ENCODE measurements around the gene HECTD4. TPM values are rescaled to one million over a fixed set of nuclear protein-coding genes. Genes with fewer than 3 reads are reported as not detected.

The HECTD4 gene
- total and polyA plus RNA-seq, 9 of the 15 experiments (the other 6 are each of a cell fraction or from before 2014, with no cell fraction given), result 3.5 to 33.3 (median 13.5) TPM

- ChIA-PET CTCF (ENCODE audit: low intra/inter-chr PET ratio) (no interaction called here), POLR2A (no interaction called here)
- FAIRE-seq (no peak), DNase-seq (ENCODE audit: extremely low read depth in 1 of 4, low spot score in 3 of 4) (no peak), ATAC-seq (no peak)
- Histone ChIP-seq H3K4me1 (replicated peaks in 1 of 2; ENCODE audit: control insufficient read depth in 2 of 2, insufficient read depth in 2 of 2, low read length in 2 of 2) (no peaks in the 10 kb centered on the region), H3K79me2 (ENCODE audit: control insufficient read depth, insufficient read depth, low read length) (no peaks in the 10 kb centered on the region), H3K9me3 (replicated peaks; ENCODE audit: control insufficient read depth, insufficient read depth, low read depth, low read length) (no peaks in the 10 kb centered on the region), H3K27ac (ENCODE audit: extremely low read depth, low read depth, low read length) (no peak overlapping the region), H2AFZ (ENCODE audit: low read depth, low read length) (no peak overlapping the region), H3K9ac (ENCODE audit: insufficient read depth in 1 of 2, low read depth in 2 of 2, low read length in 2 of 2) (peak overlapping the region in 1 of 2 experiments; percentile 80; a peak in 1 of 4 replicates), H3K4me3 (no peak overlapping the region), H4K20me1 (replicated peaks; ENCODE audit: control insufficient read depth, insufficient read depth, low read length) (no peaks in the 10 kb centered on the region), H3K9me1 (ENCODE audit: control insufficient read depth, insufficient read depth, low read length) (no peaks in the 10 kb centered on the region), H3K4me2 (ENCODE audit: insufficient read depth, low read length) (no peak overlapping the region), H3K36me3 (ENCODE audit: control insufficient read depth, insufficient read depth, low read length) (peaks cover 57% of the 10 kb centered on the region; the same call in 2 of the 3 replicates), H3K27me3 (ENCODE audit: control insufficient read depth in 2 of 2, insufficient read depth in 2 of 2, low read length in 2 of 2) (no peaks in the 10 kb centered on the region)
- 60% methylated on average over 2 of the region's 2 CpGs for WGBS (ENCODE audit: insufficient coverage, low coverage, missing lambda C conversion rate)
- BruUV-seq (replicated peaks), result no TSS peak
- intact Hi-C loops (cut with micrococcal nuclease) (no loop called here), in situ Hi-C loops (cut with MboI) (no loop called here)
- no peak for TF ChIP-seq CREBBP (IDR thresholded peaks at IDR 0.05; ENCODE audit: low read depth, low read length)
- TF ChIP-seq ZNF655 (CRISPR knock-in tag; IDR thresholded peaks at IDR 0.05), result no peak
- TF ChIP-seq NR3C1 (CRISPR knock-in tag; IDR thresholded peaks at IDR 0.05), result no peak
- TF ChIP-seq PHTF2 (CRISPR knock-in tag; IDR thresholded peaks at IDR 0.05), result no peak
- TF ChIP-seq ZBTB49 (CRISPR knock-in tag; IDR thresholded peaks at IDR 0.05; ENCODE audit: borderline replicate concordance), result no peak
- TF ChIP-seq, protein P1, sequence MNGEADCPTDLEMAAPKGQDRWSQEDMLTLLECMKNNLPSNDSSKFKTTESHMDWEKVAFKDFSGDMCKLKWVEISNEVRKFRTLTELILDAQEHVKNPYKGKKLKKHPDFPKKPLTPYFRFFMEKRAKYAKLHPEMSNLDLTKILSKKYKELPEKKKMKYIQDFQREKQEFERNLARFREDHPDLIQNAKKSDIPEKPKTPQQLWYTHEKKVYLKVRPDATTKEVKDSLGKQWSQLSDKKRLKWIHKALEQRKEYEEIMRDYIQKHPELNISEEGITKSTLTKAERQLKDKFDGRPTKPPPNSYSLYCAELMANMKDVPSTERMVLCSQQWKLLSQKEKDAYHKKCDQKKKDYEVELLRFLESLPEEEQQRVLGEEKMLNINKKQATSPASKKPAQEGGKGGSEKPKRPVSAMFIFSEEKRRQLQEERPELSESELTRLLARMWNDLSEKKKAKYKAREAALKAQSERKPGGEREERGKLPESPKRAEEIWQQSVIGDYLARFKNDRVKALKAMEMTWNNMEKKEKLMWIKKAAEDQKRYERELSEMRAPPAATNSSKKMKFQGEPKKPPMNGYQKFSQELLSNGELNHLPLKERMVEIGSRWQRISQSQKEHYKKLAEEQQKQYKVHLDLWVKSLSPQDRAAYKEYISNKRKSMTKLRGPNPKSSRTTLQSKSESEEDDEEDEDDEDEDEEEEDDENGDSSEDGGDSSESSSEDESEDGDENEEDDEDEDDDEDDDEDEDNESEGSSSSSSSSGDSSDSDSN (IDR thresholded peaks at IDR 0.05; ENCODE audit: borderline replicate concordance in 1 of 2, low read depth in 2 of 2, low read length in 2 of 2), result no peak
- TF ChIP-seq CHD1 (IDR thresholded peaks at IDR 0.05; ENCODE audit: low read length), result no peak
- no peak for TF ChIP-seq MYC (IDR thresholded peaks at IDR 0.05; ENCODE audit: low read depth, low read length)
- no peak for TF ChIP-seq MYC (CRISPR knock-in tag; IDR thresholded peaks at IDR 0.05; ENCODE audit: borderline replicate concordance, low read depth)
- TF ChIP-seq EP400 (IDR thresholded peaks at IDR 0.05), result no peak
- no peak for TF ChIP-seq RERE (CRISPR knock-in tag; IDR thresholded peaks at IDR 0.05; ENCODE audit: borderline replicate concordance)
Measured at GRCh38 chr12:112191201-112191600, 191.0 kb downstream of the HECTD4 start.

All from K562 (cell line).